NCI-H774 (cell line): ENCODE results near the gene ATP2B1.
"Not testable (repeated sequence)": the region's sequence is repeated elsewhere in the genome, so short reads cannot be mapped to it uniquely, and the experiment has no call there.

Experiments used
- DNase-seq: peaks from one replicate; lab custom pipeline; 2025; lab: John Stamatoyannopoulos, UW

Gene ATP2B1

GRCh38 chr12:89712706-89713105, 4.1 kb upstream of the ATP2B1 start:
- DNase-seq, result no peak

GRCh38 chr12:89710873-89711750, 2.5 kb upstream of the ATP2B1 start:
- DNase-seq, result no peak

GRCh38 chr12:89709995-89710872, 1.6 kb upstream of the ATP2B1 start:
- peak; percentile 77 for DNase-seq

GRCh38 chr12:89709157-89709994, 738 bp upstream of the ATP2B1 start:
- DNase-seq, result peak; percentile 99

GRCh38 chr12:89707703-89708564, 704 bp downstream of the ATP2B1 start:
- peak; percentile 56 for DNase-seq

GRCh38 chr12:89706986-89707702, 1.5 kb downstream of the ATP2B1 start:
- DNase-seq, result no peak

GRCh38 chr12:89706551-89706950, 2.1 kb downstream of the ATP2B1 start:
- DNase-seq, result no peak

DNA sequence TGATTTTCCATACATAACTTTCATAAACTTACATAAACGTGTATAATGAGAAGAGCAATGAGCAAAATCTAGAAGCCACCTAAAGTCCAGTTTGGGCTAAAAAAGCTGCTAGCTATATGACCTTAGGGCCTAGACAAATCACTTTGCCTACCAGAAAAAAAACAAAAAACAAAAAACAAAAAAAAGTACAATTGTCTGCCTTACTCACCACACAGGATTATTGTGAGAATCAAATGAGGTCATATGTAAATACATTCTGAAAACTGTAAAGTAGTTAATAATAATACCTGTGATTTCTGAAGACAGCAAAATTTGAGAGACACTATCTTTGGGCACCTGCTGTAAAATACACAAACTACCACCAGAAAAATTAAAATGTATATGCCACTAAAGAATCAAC, 4.2 kb downstream of the ATP2B1 start:
- DNase-seq, result no peak

- no peak for DNase-seq
Observed at GRCh38 chr12:89703768-89704167, 4.9 kb downstream of the ATP2B1 start.

DNA sequence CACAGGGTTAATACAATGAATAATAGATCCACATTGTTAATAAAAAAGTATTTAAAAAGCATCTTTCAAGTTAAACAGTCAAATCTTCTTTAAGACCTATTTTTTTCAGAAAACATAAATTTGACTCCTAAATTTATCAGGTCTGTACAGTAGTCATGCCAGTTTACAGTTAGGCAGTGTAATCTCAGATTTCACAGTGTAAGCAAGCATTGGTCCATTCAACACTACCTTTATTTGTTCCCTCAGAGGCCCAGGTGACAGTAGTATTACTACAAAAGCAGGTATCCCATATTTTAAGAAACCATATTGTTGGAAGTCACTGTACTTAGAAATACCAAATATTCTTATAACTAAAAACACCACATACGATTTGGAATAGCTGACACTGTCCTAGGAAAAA, 6.1 kb downstream of the ATP2B1 start:
- no peak for DNase-seq

- no peak for DNase-seq
Observed at GRCh38 chr12:89701606-89702206, 6.9 kb downstream of the ATP2B1 start.

- DNase-seq, result no peak
Observed at GRCh38 chr12:89700191-89700810, 8.3 kb downstream of the ATP2B1 start.

- no peak for DNase-seq
Observed at GRCh38 chr12:89698607-89699006, 10.0 kb downstream of the ATP2B1 start.

GRCh38 chr12:89697728-89698127, 10.9 kb downstream of the ATP2B1 start:
- not testable (repeated sequence) for DNase-seq

- no peak for DNase-seq
Observed at GRCh38 chr12:89697296-89697695, 11.3 kb downstream of the ATP2B1 start.

GRCh38 chr12:89695830-89696229, 12.8 kb downstream of the ATP2B1 start:
- DNase-seq, result no peak

DNA sequence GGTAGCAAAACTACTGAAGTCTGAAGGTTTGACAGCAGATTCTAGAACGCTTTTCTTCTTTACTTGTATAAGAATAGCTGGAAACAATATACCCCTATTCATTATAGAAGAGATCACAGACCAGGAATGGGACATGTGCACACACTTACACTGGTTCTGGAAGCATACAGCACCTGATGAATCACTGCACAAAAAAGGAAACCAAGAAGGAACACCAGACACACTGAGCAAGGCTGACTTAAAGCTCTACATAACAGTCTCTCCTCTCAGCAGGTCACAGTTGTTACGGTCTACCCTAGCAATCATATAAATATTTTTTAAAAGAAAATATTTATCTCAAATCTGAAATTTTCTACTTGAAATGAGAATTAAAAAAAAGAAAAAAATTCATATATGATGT, 13.5 kb downstream of the ATP2B1 start:
- DNase-seq, result no peak

GRCh38 chr12:89694542-89694941, 14.1 kb downstream of the ATP2B1 start:
- DNase-seq, result no peak

- DNase-seq, result no peak
Observed at GRCh38 chr12:89693639-89694202, 14.9 kb downstream of the ATP2B1 start.
